ENCODE data around the gene PHACTR1.

DNA sequence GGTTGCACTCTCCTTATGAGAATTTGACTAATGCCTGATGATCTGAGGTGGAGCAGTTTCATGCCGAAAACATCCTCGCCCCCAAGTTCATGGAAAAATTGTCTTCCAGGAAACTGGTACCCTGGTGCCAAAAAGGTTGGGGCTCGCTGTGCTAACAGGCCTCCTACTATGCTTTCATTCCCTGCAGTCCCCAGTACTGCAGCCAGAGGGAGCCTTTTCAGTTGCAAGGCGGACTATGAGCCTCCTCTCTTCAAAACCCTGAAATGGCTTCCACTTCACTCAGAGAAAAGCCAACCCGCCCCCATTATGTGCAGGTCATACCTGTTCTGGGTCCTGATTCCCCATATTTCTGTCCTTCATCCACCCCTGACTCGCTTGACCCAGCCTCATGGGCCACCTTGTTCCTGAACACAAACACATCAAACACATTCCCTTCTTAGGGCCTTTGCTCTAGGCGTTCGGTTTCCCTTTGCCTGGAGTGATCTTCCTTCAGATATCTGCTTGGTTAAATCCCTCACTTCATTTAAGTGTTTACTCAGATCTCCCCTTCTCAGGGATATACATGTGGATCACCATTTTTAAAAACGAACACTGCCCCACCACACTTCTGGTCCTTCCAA is 173.7 kb downstream of the PHACTR1 start:
- TF ChIP-seq LEF1 (IDR thresholded peaks at IDR 0.05; ENCODE audit: borderline replicate concordance) (no peak), BHLHE40 (IDR thresholded peaks at IDR 0.05; ENCODE audit: borderline replicate concordance) (no peak), SUZ12 (IDR thresholded peaks at IDR 0.05) (no peak), ZNF384 (IDR thresholded peaks at IDR 0.05) (no peak), HDGF (IDR thresholded peaks at IDR 0.05; ENCODE audit: borderline replicate concordance) (no peak), NFRKB (IDR thresholded peaks at IDR 0.05) (no peak), L3MBTL2 (conservative IDR thresholded peaks at IDR 0.05) (no peak), SP1 (IDR thresholded peaks at IDR 0.05) (no peak), FOXK2 (IDR thresholded peaks at IDR 0.05) (no peak), FOXA1 (IDR thresholded peaks at IDR 0.05) (no peak)
